Measurements from ENCODE around the gene TNFAIP2.

- TF ChIP-seq CTCF (IDR thresholded peaks at IDR 0.05; ENCODE audit: extremely low read depth in 1 of 2, insufficient read depth in 1 of 2, low read depth in 1 of 2, low read length in 2 of 2) (no peak), POLR2AphosphoS5 (IDR thresholded peaks at IDR 0.05; ENCODE audit: insufficient read depth, low read depth, low read length) (no peak), POLR2A (IDR thresholded peaks at IDR 0.05; ENCODE audit: low read depth, low read length) (no peak), EZH2 (IDR thresholded peaks at IDR 0.05; ENCODE audit: borderline replicate concordance, low read depth, low read length, severe bottlenecking) (no peak), GATA2 (IDR thresholded peaks at IDR 0.05; ENCODE audit: insufficient read depth, insufficient read length, low read depth, low read length) (no peak), MAX (IDR thresholded peaks at IDR 0.05; ENCODE audit: insufficient read depth, insufficient read length) (no peak), JUN (IDR thresholded peaks at IDR 0.05; ENCODE audit: borderline replicate concordance, insufficient read depth, insufficient read length, low read depth) (no peak)
These were observed 17.3 kb downstream of the TNFAIP2 start for GRCh38 chr14:103140316-103141109.
